SIG-M5 (cell line): Measurements from ENCODE around the gene ADAR.

Source experiments
- DNase-seq: peaks from one replicate; lab custom pipeline; 2025; lab: John Stamatoyannopoulos, UW

ADAR gene

GRCh38 chr1:154616659-154617345 lies 8.8 kb upstream of the ADAR start:
- DNase-seq, result no peak

GRCh38 chr1:154615411-154615810 lies 7.4 kb upstream of the ADAR start:
- DNase-seq, result no peak

GRCh38 chr1:154614901-154615300 lies 6.9 kb upstream of the ADAR start:
- DNase-seq, result no peak

GRCh38 chr1:154614247-154614646 lies 6.3 kb upstream of the ADAR start:
- no peak for DNase-seq

GRCh38 chr1:154611150-154611862 lies 3.3 kb upstream of the ADAR start:
- DNase-seq, result no peak

- DNase-seq, result no peak
These were observed 1.7 kb upstream of the ADAR start for GRCh38 chr1:154609398-154610380.

GRCh38 chr1:154608397-154609270 lies 648 bp upstream of the ADAR start:
- no peak for DNase-seq

- DNase-seq, result no peak
These were observed 829 bp downstream of the ADAR start for GRCh38 chr1:154607106-154607608.

GRCh38 chr1:154605534-154605933 lies 2.5 kb downstream of the ADAR start:
- DNase-seq, result no peak

GRCh38 chr1:154603317-154603716 lies 4.7 kb downstream of the ADAR start:
- no peak for DNase-seq

- no peak for DNase-seq
These were observed 8.3 kb downstream of the ADAR start for GRCh38 chr1:154599658-154600057.

- DNase-seq, result no peak
These were observed 8.9 kb downstream of the ADAR start for GRCh38 chr1:154598871-154599635.

GRCh38 chr1:154595621-154596020 lies 12.4 kb downstream of the ADAR start:
- no peak for DNase-seq

GRCh38 chr1:154594811-154595210 lies 13.2 kb downstream of the ADAR start:
- DNase-seq, result no peak

GRCh38 chr1:154593390-154593789 lies 14.6 kb downstream of the ADAR start:
- DNase-seq, result no peak

- no peak for DNase-seq
These were observed 16.8 kb downstream of the ADAR start for GRCh38 chr1:154591206-154591605.

- no peak for DNase-seq
These were observed 17.2 kb downstream of the ADAR start for GRCh38 chr1:154590756-154591155.

- DNase-seq, result no peak
These were observed 18.2 kb downstream of the ADAR start for GRCh38 chr1:154589780-154590179.

GRCh38 chr1:154586641-154587040 lies 21.3 kb downstream of the ADAR start:
- no peak for DNase-seq

GRCh38 chr1:154586231-154586630 lies 21.8 kb downstream of the ADAR start:
- DNase-seq, result no peak
